ENCODE results near the gene CASQ2.

Gene CASQ2

DNA sequence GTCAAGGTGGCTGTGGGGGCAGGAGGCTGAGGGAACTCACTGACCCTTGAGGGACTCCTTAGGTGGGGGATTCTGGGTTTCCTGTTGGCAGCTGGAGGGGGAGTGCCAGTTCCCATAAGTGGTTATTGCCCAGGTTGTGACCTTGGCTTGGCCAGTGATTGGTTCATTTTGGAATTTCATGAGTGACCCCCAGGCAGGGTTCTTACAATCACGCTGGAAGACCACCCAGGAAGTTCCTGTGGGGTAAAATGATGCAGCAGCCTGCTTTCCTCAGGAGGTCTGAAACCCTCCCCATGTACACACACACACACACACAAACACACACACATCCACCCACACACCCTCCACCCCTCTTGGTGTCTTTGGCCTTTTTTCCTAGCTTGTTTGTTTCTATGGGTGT, 109.9 kb downstream of the CASQ2 start:
- DNase-seq: no peak

DNA sequence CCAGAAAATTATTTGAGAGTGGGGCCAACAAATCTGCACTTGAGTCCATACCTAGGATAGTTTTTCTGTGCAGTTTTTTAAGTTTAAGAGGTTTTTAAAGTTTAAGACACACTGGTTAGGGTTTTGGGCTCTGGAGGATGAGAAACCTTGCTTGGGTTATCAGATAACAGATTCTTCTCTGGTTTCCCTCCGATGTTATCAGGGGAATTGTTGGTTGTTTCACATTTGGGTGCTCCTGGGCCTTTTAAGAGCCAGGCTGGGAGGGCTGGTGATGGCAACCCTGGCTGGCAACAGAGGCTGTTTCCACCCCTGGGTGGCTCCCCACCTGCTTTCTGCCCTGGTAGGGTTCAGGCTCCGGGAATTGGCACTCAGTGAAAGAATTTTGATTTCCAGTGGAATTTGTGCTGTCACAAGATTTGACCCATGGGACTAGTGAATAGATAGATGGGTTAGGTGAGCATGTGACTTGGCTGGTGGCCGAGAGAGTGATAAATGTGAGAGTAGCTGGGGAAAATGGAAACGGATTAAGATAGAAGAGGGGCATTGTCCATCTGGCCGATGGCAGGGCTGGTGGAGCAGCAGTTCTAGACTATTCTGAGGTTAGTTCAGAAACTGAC, 111.9 kb downstream of the CASQ2 start:
- DNase-seq: no peak

DNA sequence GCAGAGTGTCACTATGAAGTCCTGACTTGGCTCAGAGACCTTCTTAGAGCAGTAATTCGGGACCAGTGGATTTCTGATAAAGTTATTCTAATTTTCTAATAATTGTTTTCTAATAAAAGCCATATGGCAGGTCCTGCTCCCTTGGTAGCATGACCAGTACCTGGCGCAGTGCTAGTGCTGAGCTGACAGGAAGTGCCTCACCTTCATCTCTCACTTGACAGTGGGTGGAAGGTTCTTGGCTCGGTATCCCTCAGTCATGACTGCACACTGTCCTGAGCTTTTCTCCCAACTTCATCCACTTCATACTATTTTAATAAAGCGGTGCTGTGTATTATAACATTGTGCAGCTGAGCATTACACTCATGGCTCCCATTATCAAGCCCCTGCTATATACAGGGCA, 112.6 kb downstream of the CASQ2 start:
- DNase-seq: no peak

DNA sequence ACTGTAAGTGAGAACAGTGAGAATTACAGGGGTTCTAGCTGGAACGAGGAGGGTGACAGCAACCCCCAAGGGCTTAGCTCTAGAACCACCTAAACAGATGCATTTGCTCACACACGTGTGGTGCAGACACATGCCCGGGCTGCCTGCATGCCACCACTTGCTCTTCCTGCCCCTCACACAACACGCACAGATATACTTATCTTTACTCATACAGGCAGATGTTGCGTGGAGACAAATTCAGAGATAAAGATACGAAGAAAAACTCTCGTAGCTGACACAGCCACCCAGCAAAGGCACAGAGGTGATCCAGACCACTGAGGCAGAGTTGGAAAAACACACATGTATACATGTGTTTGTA, 113.2 kb downstream of the CASQ2 start:
- DNase-seq: no peak

DNA sequence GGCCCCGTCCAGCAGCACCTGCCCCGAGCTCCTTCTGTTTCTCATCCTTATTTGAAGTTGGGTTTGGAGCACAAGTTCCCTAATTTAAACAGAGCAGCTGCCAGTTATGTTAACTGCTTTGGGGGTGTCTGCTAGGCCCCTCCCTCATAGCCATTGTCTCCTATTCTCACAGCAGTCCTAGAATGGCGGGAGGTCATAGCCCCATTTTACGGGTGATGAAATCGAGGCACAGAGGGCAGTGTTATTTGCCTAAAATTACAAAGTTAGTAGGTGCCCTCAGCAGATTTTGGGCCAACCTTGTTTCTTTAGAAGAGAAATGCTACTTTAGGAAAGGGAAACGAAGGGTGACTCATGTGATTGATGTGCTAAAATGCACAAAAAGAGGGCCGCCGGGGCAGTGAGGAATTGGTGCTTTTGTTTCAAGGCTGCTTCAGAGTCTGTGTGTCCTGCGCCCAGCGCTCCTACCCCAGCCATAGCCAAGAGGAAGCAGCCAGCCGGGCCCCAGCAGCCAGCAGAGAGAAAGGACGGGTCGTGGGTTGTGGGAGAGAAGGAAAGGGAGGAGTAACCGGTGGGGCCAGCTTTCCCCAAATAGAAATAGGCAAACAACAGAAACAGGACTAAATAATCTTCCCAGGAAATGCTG, 113.7 kb downstream of the CASQ2 start:
- DNase-seq: no peak

DNA sequence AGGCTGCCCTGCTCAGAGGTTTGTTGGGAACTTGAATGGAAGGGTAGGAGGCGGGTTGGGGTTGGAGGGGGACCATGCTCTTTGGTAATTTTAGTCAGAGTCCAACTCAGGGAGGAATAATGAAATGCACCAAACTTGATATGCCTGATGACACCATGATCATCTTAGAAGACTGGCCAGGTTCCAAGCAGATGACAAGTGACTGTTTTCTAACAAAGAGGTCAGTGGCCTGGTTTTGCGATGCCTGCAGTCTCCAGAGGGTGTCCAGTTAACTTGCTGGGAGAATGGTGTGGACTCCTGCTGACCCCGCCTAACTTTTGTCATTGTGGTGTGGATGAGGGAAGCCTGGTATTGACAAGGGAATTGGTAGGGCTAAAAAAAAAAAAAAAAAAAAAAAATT, 114.4 kb downstream of the CASQ2 start:
- DNase-seq: no peak

DNA sequence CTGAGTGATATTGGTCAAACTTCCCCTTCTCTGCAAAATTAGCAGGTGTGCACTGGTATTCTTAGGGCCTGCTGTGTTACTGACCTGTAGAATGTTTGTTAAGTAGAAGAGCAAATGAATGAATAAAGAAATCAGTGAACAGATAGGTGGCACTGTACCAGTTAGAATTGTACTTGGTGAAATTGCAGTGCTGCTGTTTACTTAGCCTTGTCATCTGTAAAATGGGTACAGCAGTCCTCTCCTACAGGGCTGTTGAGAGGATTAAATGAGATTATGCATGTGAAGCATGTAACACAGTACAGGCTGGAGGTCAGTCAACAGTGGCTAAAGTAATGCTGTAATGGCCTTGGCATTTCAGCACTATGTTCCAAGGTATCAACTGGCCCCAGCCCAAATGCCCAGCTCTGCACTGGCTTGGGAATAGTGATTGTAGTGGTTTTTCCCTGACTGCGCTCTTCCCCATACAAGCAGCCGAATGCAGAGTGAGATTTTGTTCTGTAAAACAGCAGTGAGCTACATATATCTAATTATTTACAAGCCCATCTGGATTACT, 116.2 kb downstream of the CASQ2 start:
- DNase-seq: no peak

DNA sequence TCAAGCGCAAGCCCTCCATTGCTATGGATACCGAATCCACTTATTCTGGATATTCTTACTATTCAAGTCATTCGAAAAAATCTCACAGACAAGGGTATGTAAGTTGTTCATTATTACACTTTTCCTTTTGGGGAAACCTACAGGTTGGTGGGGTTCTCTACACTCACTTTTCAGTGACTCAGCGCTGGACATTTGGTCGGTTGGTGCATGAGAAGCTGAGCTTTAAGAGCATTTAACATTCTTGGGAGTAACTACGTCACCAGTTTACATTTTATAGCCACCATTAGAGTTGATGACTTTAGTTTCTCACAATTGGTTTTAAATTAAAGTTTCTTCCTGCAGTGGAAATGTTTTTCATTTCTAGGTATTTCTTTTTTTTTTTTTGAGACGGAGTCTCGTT, 117.1 kb downstream of the CASQ2 start:
- no peak for DNase-seq

DNA sequence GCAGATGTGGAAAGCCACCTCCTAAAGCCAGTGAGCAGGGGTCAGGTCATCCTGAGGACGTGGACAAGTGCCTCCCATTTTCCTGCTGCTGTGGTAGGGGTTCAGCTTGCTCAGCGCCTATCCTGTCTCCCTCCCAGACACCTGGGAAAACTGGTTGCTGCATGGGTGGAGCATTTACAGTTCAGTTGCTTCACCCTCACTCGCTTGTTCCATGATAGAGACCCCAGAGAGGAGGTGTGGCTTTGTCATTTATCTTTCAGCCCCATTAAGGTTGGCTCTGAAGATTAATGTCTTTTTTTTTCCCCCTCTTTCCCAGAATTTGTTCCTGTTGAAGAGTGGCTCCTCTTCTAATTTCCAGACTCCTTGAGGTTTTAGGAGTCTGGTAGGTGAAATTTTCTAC, 117.6 kb downstream of the CASQ2 start:
- DNase-seq: no peak

All from NCI-H748 treated with DMSO at 0.1 percent for 48 hours (cell line).